ENCODE data around the gene NFE2L1.
"Not testable (repeated sequence)": the region's sequence is repeated elsewhere in the genome, so short reads cannot be mapped to it uniquely, and the experiment has no call there.

Gene NFE2L1

GRCh38 chr17:48026502-48027321, 21.4 kb upstream of the NFE2L1 start:
- Mint-ChIP-seq H3K27me3 (peaks cover 23 to 62% of the 10 kb centered on the region in 2 donors), H3K4me1 (ENCODE audit: low read depth in 2 of 2) (peaks cover 21 to 23% of the 10 kb centered on the region in 2 donors), H3K9me3 (no peaks in the 10 kb centered on the region), H3K27ac (no peak overlapping the region), H3K36me3 (ENCODE audit: insufficient read depth) (peaks cover 10% of the 10 kb centered on the region), H3K4me3 (peak overlapping the region; percentile 19 to 33)
- peak; percentile 70 to 74 (median 71) for DNase-seq
- ATAC-seq (replicated peaks): peak; percentile 18

GRCh38 chr17:48027322-48027981, 20.7 kb upstream of the NFE2L1 start:
- peaks cover 30 to 62% of the 10 kb centered on the region in 2 donors for H3K27me3 Mint-ChIP-seq
- DNase-seq (no peak), ATAC-seq (replicated peaks) (no peak)
- no peak overlapping the region for H3K27ac Mint-ChIP-seq
- H3K4me1 Mint-ChIP-seq (ENCODE audit: low read depth in 2 of 2): peaks cover 21 to 23% of the 10 kb centered on the region in 2 donors
- H3K4me3 Mint-ChIP-seq: no peak overlapping the region
- no peaks in the 10 kb centered on the region for H3K9me3 Mint-ChIP-seq
- peaks cover 10% of the 10 kb centered on the region for H3K36me3 Mint-ChIP-seq (ENCODE audit: insufficient read depth)

GRCh38 chr17:48028736-48029135, 19.4 kb upstream of the NFE2L1 start:
- DNase-seq (no peak), ATAC-seq (replicated peaks) (no peak)
- H3K27ac Mint-ChIP-seq: no peak overlapping the region
- no peak overlapping the region for H3K4me3 Mint-ChIP-seq
- H3K36me3 Mint-ChIP-seq (ENCODE audit: insufficient read depth): peaks cover 10% of the 10 kb centered on the region
- H3K4me1 Mint-ChIP-seq (ENCODE audit: low read depth in 2 of 2): peaks cover 20 to 21% of the 10 kb centered on the region in 2 donors
- H3K27me3 Mint-ChIP-seq: peaks cover 34 to 65% of the 10 kb centered on the region in 2 donors
- no peaks in the 10 kb centered on the region for H3K9me3 Mint-ChIP-seq

GRCh38 chr17:48030531-48030930, 17.6 kb upstream of the NFE2L1 start:
- no peak overlapping the region for H3K4me3 Mint-ChIP-seq
- DNase-seq: no peak
- ATAC-seq (replicated peaks): no peak
- no peaks in the 10 kb centered on the region for H3K36me3 Mint-ChIP-seq (ENCODE audit: insufficient read depth)
- no peaks in the 10 kb centered on the region for H3K9me3 Mint-ChIP-seq
- peaks cover 34 to 67% of the 10 kb centered on the region in 2 donors for H3K27me3 Mint-ChIP-seq
- no peak overlapping the region for H3K27ac Mint-ChIP-seq
- peaks cover 7% of the 10 kb centered on the region in 2 donors for H3K4me1 Mint-ChIP-seq (ENCODE audit: low read depth in 2 of 2)

- ATAC-seq (replicated peaks): no peak
- no peak for DNase-seq
- no peak overlapping the region for H3K4me3 Mint-ChIP-seq
- no peaks in the 10 kb centered on the region for H3K36me3 Mint-ChIP-seq (ENCODE audit: insufficient read depth)
- H3K4me1 Mint-ChIP-seq (ENCODE audit: low read depth in 2 of 2): peaks cover 0 to 3% of the 10 kb centered on the region in 2 donors
- H3K27me3 Mint-ChIP-seq: peaks cover 39 to 71% of the 10 kb centered on the region in 2 donors
- H3K9me3 Mint-ChIP-seq: no peaks in the 10 kb centered on the region
- no peak overlapping the region for H3K27ac Mint-ChIP-seq
These were observed 16.2 kb upstream of the NFE2L1 start for GRCh38 chr17:48031966-48032365.

GRCh38 chr17:48034734-48035133, 13.4 kb upstream of the NFE2L1 start:
- not testable (repeated sequence) for H3K27ac Mint-ChIP-seq; DNase-seq; H3K4me3 Mint-ChIP-seq; ATAC-seq (replicated peaks); H3K9me3 Mint-ChIP-seq; H3K36me3 Mint-ChIP-seq (ENCODE audit: insufficient read depth)
- H3K4me1 Mint-ChIP-seq (ENCODE audit: low read depth in 2 of 2): peaks cover 5 to 11% of the 10 kb centered on the region in 2 donors
- H3K27me3 Mint-ChIP-seq: peaks cover 58 to 67% of the 10 kb centered on the region in 2 donors

GRCh38 chr17:48036693-48037035, 11.5 kb upstream of the NFE2L1 start:
- H3K4me3 Mint-ChIP-seq: peak overlapping the region; percentile 71 to 79
- H3K9me3 Mint-ChIP-seq: no peaks in the 10 kb centered on the region
- peaks cover 42 to 54% of the 10 kb centered on the region in 2 donors for H3K27me3 Mint-ChIP-seq
- H3K36me3 Mint-ChIP-seq (ENCODE audit: insufficient read depth): no peaks in the 10 kb centered on the region
- DNase-seq: no peak
- H3K27ac Mint-ChIP-seq: peak overlapping the region in 1 of 2 donors; percentile 44
- peaks cover 5 to 11% of the 10 kb centered on the region in 2 donors for H3K4me1 Mint-ChIP-seq (ENCODE audit: low read depth in 2 of 2)
- ATAC-seq (replicated peaks): no peak

- peak; percentile 60 to 67 (median 62) for DNase-seq
- peaks cover 36 to 50% of the 10 kb centered on the region in 2 donors for H3K27me3 Mint-ChIP-seq
- H3K36me3 Mint-ChIP-seq (ENCODE audit: insufficient read depth): no peaks in the 10 kb centered on the region
- H3K9me3 Mint-ChIP-seq: no peaks in the 10 kb centered on the region
- peak within 1 kb of the TSS; percentile 84 to 88 for H3K4me3 Mint-ChIP-seq
- ATAC-seq (replicated peaks): peak; percentile 96
- peaks cover 5 to 11% of the 10 kb centered on the region in 2 donors for H3K4me1 Mint-ChIP-seq (ENCODE audit: low read depth in 2 of 2)
- peak within 1 kb of the TSS in 1 of 2 donors; percentile 44 for H3K27ac Mint-ChIP-seq
These were observed 10.9 kb upstream of the NFE2L1 start, which contains the start of gene COPZ2 for GRCh38 chr17:48037036-48037837. COPZ2 (minus strand) TSS chr17:48037797; CDS start chr17:48037777, 20 bp downstream.

- H3K27ac Mint-ChIP-seq: peak overlapping the region in 1 of 2 donors; percentile 33
These were observed 10.3 kb upstream of the NFE2L1 start for GRCh38 chr17:48037838-48038323.

GRCh38 chr17:48038687-48039086, 9.5 kb upstream of the NFE2L1 start:
- H3K4me1 Mint-ChIP-seq (ENCODE audit: low read depth in 2 of 2): peaks cover 5 to 11% of the 10 kb centered on the region in 2 donors
- no peaks in the 10 kb centered on the region for H3K36me3 Mint-ChIP-seq (ENCODE audit: insufficient read depth)
- peak overlapping the region; percentile 84 to 88 for H3K4me3 Mint-ChIP-seq
- ATAC-seq (replicated peaks) (no peak), DNase-seq (no peak)
- H3K27me3 Mint-ChIP-seq: peaks cover 24 to 36% of the 10 kb centered on the region in 2 donors
- H3K9me3 Mint-ChIP-seq: no peaks in the 10 kb centered on the region
- no peak overlapping the region for H3K27ac Mint-ChIP-seq

More at GRCh38 chr17:48037838-48038323, 10.3 kb upstream of the NFE2L1 start:
- Mint-ChIP-seq H3K4me1 (ENCODE audit: low read depth in 2 of 2) (peaks cover 5 to 11% of the 10 kb centered on the region in 2 donors), H3K9me3 (no peaks in the 10 kb centered on the region), H3K27me3 (peaks cover 30 to 44% of the 10 kb centered on the region in 2 donors), H3K4me3 (peak overlapping the region; percentile 84 to 88), H3K36me3 (ENCODE audit: insufficient read depth) (no peaks in the 10 kb centered on the region)
- peak; percentile 3 for ATAC-seq (replicated peaks)
- no peak for DNase-seq

- ATAC-seq (replicated peaks) (no peak), DNase-seq (no peak)
- no peaks in the 10 kb centered on the region for H3K9me3 Mint-ChIP-seq
- H3K27ac Mint-ChIP-seq: no peak overlapping the region
- H3K36me3 Mint-ChIP-seq (ENCODE audit: insufficient read depth): peaks cover 11% of the 10 kb centered on the region
- H3K4me1 Mint-ChIP-seq (ENCODE audit: low read depth in 2 of 2): peaks cover 16 to 19% of the 10 kb centered on the region in 2 donors
- peaks cover 14 to 19% of the 10 kb centered on the region in 2 donors for H3K27me3 Mint-ChIP-seq
- no peak overlapping the region for H3K4me3 Mint-ChIP-seq
These were observed 5.0 kb upstream of the NFE2L1 start for GRCh38 chr17:48043176-48043575.

- no peaks in the 10 kb centered on the region for H3K9me3 Mint-ChIP-seq
These were observed 3.3 kb upstream of the NFE2L1 start for GRCh38 chr17:48044851-48045250.

More at GRCh38 chr17:48044851-48045250, 3.3 kb upstream of the NFE2L1 start:
- DNase-seq: no peak
- Mint-ChIP-seq H3K4me1 (ENCODE audit: low read depth in 2 of 2) (peaks cover 25 to 28% of the 10 kb centered on the region in 2 donors), H3K27ac (no peak overlapping the region), H3K4me3 (no peak overlapping the region), H3K36me3 (ENCODE audit: insufficient read depth) (peaks cover 13% of the 10 kb centered on the region), H3K27me3 (peaks cover 0 to 8% of the 10 kb centered on the region in 2 donors)
- ATAC-seq (replicated peaks): no peak

Data from effector memory CD8-positive, alpha-beta T cell (primary cell).